Activated T-cell treated with anti-CD3 and anti-CD28 coated beads for 48 hours (primary cell): ENCODE measurements around the gene ZNF488.

Source experiments
- DNase-seq: peaks from one replicate; pipeline ENCODE4 v3.0.0-alpha.2; 2020; ENCODE audit warnings: low read depth

Gene ZNF488

DNA sequence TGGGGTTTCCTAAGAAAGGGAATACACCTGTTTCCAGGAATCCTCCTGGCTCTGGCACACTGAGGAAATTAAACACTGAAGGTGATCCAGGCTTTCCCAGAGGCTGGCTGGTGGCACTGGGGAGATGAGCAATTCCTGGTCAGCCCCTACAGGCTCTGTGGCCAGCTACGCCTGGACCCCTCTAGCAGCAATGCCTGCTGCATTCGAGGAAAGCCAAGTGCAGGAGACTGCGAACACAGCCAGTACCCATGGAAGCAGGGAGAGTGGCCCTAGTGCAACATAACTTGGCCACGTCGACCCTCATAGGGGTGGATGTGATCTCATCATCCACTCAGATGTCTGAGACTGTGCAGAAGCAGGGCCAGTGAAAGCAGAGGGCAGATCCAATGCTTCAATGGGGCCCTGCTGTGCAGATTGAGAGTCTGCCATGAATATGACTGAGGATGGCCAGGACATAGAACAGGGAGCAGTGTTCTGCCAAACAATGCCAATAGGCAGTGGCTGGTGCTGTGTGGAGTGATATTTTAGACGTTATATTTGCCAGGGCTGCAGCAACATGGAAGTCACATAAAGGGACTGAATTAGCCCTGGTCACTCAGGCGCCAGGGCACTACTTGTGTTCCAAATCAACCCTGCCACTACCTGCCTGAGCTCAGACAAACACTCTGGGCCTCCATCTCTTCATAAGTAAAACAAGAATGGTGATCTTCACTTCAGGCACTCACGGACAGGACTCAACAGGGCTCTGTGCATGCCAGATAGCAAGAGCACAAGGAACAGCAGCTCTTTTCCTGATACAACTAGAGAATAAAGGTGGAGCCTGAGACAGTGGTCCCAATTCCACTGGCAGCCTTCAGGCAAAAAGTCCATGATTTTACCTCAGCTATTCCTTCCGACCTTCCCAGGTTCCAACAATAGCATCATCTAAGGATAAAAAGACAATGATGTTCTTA is 2.4 kb downstream of the ZNF488 start:
- no peak for DNase-seq

DNA sequence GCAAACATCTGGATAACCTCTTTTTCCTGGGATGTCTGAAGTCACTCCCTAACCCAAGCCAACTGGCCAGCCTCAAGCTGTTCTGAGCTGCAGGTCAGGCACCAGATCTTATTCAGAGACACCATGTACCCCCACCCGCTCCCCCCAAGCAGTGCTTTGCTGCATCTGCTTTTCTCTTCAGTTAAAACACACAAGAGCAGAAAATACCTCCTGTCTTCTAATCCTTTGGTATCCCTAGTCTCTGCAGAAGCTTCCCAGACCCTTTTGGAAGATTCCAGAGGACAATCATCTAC is 3.0 kb downstream of the ZNF488 start:
- DNase-seq, result no peak

DNA sequence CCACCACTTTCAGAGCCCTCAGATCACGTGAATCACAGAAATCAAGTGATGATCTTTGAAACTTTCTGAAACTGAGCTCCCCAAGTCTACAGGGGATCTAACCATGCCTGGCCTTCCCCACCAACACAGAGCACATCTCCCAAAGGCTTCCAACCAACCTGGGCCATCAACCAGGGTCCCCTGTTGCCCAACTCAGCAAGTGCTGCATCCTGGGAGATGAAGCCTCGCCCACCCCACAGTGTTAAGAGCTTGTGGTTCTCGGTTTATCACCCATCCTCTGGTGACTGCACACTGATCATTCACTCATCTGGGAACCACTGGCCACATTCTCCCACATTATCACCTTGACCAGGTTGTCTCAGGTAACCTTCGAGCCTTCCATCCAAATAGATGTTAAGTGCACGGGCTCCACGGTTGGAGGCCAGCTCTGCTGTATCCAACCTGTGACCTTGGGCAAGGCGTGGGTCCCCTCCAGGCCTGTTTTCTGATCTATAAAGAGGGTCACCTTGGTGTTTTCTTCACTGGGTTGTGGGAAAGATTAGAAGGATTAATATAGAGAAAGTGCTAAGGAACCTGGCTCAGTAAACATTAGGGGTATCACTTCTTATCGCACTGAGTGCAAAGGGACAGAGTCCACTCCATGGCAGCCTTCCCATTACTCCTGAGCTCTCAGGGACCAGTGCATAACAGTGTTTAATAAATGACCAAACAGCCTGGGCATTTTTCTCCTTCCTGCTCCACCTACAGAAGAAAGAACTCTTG is 3.6 kb downstream of the ZNF488 start:
- no peak for DNase-seq

DNA sequence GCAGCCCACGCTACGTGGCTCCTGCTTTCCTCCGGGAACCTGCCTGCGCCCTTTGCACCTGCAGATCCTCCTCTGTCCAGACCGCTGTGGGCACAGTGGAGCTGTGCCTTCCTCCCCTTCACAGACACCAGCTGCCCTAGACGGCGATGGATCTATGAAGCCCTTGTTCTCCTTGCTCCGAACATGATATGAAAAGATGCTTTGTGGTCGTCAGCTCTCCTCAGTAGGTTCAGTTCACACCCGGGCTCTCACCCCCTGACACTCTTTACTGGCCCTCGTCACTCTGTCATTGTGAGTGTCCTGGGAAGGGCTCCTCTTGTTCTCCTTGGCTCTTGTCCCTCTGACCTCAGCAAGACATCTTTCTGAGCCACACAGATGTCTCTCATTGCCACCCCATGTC is 4.2 kb downstream of the ZNF488 start:
- no peak for DNase-seq

DNA sequence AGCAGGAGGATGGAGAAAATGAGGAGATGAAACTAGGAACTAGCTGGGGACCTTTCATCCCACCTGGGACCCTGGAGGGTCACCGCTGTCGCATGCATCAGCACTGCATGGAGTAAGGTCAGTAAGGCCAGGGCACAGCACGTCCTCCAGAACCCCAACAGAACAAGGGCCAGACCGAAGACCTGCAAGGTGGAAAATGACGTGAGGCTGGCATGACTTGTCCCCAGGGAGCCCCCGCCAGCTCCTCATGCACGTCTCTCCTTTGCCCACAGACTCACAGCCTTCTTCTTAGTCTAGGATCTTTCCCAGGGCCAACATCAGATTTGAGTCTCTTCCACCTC is 4.7 kb downstream of the ZNF488 start:
- no peak for DNase-seq

DNA sequence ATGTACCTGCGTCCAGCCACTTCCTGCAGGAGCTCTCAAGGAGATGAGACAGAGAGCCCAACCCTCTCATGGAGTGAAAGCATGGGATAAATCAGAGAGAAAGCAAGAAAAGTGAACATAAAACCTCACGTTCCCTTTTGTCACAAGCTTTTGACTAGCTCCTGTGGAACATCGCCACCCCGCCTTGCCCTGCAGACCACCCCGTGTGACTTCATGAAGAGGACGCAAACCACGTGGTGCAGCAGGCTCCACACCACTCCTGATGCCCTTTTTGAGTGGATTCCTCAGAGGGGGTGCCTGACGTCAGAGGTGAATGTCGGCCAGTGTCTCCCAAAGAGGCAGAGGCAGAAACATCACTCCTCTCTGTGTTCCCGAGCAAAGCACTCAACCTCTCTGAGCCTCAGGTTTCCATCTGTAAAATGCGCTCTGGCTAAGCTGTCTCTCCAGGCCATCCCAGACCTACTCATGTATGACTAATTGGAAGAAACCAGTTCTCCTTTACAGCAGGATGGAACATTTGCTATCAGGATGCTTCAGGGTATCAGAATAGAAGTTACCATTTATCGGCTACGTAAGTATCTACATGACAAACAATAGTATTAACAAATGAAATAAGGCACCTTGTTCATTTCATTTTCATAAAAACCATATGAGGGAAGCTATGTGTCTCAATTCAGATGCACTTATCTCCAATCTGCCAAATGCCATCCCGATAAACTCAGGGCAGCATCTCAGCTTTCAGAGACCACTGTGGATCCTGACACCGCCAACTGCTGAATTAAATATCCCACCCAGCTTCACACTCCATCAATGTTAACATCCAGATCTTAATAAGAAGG is 5.3 kb downstream of the ZNF488 start:
- DNase-seq, result no peak

DNA sequence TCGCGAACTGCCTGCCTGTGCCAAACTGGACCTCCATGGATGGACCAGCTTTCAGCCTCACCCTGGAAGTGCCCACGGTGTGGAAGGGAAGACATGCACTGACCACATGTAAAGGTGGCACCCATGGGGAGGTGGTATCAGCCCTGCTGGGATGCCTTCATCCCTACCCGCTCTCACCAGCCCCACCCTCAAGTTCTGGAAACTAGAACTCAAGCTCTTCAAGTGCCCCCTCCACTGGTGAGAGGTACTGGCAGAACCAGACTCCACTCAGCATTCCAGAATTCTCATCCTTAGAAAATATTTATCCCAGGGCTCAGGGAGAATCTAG is 5.9 kb downstream of the ZNF488 start:
- no peak for DNase-seq

DNA sequence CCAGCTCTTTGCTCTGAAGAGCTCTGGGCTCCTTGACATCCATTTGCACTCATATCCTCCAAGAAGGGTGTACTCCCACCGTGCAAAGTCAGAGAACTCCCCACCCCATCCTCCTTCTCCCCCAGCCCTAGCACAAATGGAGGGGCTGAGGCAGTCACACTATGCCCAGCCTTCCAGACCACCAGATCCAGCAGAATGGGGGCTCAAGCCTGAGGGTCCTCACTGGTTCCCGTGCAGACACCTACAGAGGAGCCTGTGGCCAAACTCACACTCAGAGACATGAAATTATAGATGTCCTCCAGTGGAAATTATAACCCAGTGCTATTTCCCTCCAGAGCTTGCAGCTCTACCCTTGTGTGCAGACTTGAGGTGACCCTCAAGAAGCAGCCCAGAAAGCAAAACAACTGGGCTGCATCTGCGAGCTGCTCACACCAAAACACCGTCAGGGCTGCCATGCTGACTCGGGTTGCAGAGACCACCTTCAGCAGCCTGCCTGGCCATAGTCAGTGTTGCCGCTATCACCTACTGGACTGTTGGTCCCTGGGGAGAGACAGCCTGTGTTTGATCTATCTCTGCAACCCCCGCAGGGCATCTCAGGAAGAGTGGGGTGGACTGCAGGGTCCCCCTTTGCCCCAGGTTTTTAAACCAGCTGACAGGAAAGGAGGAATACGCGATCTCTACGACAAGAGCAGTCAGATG is 7.4 kb downstream of the ZNF488 start:
- no peak for DNase-seq

DNA sequence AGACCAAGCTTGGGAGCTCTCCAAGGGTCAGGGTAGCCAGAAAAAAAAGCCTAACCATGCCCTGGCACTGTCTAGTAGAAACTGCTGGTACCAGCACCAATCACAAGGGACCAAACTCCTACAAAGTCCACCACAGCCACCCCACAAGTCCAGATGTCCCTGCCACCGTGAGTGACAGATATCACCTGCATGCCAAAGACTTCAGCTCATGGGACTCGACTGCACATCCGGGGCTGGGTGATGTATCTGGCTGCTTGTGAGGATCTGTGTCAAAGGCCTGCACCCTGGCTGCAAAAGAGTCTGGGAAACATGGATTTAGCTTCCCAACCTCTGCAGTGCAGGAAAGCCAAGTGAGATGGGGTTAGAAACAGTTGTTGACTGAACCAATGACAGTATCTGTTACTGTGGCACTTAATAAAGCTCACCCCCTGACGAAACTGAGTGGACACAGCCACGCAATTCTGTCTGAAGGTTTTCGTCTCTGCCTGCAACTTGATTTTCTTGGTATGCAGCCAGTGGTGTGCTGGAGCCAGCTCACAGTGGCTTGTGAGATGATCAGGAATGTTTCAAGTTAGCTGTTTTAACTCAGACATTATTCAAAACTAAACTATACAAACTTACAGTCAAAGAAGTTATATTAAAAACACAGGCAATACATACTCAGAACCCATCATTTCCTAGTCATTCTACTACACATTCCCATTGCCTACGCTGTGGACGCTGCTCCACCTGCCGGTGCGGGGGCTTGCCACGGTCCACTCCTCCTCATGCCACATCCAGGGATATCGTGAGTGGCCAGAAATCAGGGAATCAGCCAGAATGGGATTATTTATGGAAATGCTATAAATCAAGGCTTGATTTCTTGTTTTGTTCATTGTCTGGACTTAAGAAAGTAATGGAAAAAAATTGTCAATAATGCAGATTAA is 9.2 kb downstream of the ZNF488 start:
- DNase-seq, result no peak

DNA sequence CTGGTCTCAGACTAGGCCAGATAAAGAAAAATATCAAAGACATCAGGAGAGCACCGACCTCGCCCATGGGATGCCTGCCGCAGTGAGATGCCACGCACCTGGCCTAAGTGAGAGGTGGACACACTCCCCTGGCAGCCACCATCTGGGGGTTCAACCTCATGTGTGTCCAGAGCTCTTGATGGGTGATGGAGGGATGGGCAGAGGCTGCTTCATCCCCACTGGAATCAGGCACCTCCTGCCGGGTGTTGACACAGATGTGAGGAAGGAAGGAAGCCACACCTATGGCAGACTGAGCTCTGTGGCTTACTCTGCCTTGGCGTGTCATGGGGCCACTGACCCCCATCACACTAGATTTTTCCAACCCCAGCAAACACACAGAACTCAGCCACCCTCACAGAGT is 11.4 kb downstream of the ZNF488 start:
- no peak for DNase-seq

DNA sequence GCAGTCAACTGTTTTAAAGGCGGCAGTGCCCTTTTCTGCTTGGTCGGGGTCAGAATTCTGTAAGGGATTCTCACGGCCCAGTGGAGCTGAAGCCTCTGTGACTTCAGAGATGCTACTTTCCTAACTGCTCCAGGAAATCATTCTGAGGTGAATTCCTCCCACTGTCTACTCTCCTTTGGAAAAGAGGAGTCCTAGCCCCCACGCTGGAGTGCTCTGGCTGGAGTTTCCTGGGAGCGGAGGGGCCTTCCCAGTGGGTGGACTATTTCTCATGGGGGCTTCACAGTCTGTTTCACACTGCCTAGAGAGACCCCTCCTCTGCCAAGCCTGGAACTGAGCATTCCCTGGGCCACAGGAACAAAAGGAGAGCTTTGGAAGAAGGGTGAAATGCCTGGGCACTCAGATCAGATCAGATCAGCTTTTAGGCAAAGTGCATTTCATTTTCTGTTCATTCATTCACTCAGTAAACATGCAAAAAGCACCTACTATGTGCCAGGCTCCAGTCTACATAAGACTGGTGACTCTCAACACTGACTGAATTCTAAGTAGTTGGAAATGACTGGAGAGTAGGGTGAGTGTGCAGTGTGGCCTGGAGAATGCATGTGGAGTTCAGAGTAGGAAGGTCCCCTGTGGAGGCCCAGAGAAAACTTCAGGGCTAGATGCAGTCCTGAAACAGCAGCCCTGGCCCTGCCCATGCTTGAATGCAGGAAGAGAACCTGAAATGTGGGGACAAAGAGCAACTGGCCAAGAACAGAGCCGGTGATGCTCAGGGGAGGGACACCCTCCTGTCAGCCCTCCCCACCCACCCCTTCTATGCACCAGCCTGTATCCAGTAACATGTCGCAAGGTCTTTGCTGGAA is 12.2 kb downstream of the ZNF488 start:
- no peak for DNase-seq

DNA sequence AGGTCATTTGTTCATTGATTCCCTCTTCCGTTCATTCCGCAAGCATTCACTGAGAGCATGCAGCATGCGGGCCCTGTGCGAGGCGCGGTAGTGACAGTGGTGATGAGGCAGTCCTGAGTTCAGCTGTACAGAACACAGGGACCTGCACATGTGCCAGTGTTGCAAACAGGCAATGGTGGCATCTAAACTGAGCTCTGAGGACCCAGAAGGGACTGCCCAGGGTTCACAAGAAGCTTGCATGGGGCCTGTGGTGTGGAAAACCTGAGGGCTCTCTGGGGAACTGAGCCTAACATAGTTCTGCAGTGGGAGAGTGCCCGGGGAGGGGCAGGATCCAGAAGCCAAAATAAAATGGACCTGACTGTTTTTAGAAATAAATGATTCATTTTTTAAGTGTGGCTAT is 13.2 kb downstream of the ZNF488 start:
- no peak for DNase-seq

DNA sequence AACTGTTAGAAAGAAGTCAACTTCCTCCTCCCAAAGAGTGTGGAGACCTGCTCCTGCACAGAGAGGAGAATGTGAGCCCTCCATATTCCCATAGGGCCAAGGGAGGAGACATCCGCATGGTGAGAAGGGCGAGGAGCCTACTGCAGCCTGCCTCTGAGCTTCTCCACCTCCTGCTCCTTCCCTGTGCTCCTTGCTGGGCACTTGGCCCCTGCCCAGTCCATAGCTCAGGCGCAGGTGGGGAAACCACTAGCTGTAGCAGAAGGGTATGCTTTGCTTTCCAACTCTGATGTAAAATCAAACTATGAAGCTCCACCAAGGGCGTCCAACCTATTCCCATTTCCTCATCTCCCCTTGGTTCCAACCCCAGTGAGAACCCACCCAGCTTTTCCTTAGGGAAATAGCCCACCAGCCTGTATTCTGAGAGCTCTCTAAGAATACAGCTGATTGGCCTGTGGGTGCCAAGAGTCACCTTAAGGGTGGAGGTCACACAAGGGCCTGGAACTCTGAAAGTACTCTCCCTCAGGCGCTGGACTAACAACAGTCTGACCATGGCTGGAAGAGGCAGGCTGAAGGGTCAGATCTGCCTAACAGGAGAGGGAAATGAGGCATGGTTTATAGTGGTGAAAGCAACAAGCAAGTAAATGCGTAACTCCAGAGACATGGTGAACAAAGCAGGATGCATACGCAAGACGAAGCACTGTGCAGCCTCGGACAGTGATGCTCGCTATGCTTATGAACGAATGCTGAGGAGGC is 13.9 kb downstream of the ZNF488 start:
- no peak for DNase-seq

DNA sequence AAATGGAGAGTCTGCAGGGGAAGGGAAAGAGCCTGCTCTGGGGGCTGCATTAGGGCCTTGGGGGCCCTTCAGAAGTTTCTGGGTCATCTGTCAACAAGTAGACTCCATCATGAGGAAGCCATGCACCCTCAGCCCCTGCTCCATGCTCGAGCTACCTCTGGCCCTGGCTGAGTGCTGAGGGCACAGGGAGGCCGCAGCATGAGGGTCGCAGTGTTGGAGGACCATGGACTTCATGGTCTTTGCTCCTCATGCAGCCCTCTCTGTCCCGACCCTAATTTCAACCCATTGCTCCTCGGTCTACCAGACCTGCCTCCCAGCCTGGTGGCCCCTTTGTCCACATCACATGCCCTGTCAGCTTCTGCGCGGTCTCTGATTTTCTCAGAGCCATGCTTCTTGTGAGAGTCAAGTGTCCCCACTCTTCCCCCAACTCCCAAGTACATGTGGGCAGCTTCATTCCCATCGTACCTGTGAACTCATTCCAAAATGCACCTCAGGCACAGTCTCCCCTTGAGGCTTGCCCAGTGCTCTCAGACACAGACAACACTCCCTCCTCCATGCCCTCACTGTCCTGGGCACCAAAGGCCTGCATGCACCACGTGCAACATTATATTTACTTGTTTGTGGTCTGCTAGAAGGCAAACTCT is 14.7 kb downstream of the ZNF488 start:
- DNase-seq, result no peak

DNA sequence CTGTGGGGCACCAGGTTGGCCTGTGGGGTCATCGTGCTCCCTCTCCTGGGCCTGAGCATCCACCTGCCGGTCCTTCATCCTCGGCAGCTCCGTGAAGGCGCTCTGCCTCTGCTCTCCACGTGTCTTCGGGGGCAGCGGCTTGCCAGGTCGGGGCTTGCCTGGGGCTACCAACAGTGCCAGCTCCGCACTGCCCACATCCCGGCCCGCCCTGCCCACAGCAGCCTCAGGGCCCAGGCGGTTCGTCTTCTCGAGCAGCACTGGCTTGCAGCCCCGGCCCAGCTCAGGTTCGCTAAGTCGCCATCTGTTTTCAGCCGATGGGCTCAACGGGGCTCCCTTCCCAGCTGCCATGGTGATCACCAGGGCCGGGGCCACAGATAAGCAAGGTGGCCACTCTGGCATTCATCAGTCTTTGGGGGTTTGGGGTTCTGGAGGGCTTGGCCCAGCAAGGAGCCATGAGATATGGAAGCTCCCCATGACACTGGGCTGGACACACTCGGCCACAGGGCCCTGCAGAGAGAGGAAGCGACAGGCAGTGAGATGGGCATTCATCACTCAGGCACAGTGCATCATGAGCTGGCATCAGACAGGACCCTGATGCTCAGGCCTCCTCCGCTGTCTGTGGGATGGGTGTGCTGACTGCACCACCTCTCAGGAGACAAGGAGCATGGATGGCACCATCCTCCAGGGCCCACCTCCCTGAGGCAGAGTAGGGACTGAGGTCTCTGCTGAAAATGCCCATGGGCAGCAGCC is 15.5 kb downstream of the ZNF488 start:
- DNase-seq, result no peak

DNA sequence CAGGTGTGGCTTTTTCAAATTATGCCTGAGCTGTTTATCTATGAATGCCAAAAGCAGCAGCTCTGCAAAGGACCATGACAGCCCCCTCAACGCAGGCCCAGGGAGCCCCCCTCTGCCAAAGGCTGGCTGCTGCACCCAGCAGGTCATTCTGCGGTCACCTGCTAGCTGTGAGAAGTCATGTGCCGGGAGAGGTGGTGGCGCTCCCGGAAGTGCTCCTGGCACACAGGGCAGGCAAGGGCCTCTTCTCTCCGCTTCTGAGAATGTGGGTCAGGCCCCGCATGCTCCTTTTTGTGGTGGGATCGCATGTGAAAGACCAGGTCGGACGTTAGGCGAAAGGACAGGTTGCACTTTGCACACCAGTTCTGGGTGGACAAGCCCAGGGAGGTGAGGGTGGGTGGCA is 16.4 kb downstream of the ZNF488 start:
- DNase-seq, result no peak

DNA sequence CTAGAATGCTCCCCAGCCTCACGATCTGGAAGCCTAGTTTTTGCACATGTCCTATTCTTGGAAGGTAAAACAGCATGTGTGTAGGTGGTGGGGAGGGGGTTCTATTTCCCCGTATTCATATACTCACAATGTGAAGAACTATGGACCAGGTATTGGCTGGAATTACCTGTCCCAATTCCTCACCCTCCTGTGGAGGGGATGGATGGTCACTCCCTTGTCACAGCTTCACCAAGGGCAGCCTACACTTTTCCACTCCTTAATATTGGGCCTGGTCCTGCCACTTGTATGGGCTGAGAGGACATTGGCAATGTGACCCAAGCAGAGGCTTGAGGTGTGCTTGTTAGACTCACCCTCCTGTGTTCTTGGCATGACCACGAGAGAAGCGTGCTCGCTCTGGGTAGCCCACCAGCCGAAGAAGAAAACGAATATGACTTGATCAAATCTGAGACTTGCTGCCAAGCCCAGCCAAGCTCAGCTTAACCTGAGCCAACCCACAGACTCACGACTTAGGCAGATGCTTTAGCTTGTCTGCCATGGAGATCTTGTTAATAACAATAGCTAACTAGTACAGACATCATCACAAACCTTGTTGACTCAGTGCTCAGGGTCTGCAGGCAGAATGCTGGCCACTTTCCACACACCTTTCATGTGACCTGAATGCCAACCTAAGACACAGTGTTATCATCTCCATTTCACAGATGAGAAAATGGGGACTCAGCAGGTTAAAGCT is 17.2 kb downstream of the ZNF488 start:
- DNase-seq, result no peak
